ENCODE measurements around the gene ZNRF2. TPM values are rescaled to one million over a fixed set of nuclear protein-coding genes. Genes with fewer than 3 reads are reported as not detected.

The ZNRF2 gene
- total RNA-seq, 1 experiment from 2014 or later: 24.7 TPM

DNA sequence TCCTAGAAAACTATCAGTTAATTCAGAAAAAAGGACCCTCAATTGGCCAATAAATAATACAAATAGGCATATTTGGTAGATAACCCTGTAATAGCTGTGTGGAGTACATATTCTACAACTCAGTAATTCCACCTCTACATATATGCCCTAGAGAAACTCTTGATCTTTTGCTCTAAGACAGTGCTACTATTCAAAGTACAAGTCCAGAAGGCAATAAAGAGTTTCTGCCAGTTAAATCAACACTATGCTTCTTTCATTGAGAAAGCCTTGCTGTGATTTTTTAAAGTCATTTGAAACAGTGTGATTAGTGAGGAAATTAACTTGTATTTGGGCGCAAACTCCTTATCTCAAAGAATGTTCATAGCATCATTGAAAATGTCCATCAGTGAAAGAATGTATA lies 75.6 kb downstream of the ZNRF2 start:
- no peak for DNase-seq
- intact Hi-C loops (cut with micrococcal nuclease; ENCODE audit: unreplicated experiment): loop anchor here (5.0 kb wide), 1 partner anchor 37 kb away; no protein-coding TSS in a partner anchor
- Histone ChIP-seq H3K9me2 (ENCODE audit: insufficient read depth) (no peaks in the 10 kb centered on the region), H3K4me2 (no peak overlapping the region), H4K20me1 (ENCODE audit: insufficient read depth) (peaks cover 3% of the 10 kb centered on the region; the same call in 1 of the 2 replicates), H3K27ac (no peak overlapping the region), H3K79me2 (ENCODE audit: low read depth) (no peaks in the 10 kb centered on the region), H3K4me3 (no peak overlapping the region), H3K36me3 (ENCODE audit: low read depth) (0 out of 2 replicates have a peak, but pooled peaks cover 4% of the 10 kb centered on the region), H3K27me3 (ENCODE audit: insufficient read depth, low read depth) (no peaks in the 10 kb centered on the region), H2AFZ (no peak overlapping the region), H3F3A (ENCODE audit: insufficient read depth, low read depth) (no peaks in the 10 kb centered on the region; the same call in none of the 2 replicates), H3K4me1 (replicated peaks; ENCODE audit: insufficient read depth) (no peaks in the 10 kb centered on the region), H3K9me3 (ENCODE audit: insufficient read depth, low read depth) (no peaks in the 10 kb centered on the region)
- BruUV-seq (replicated peaks): no TSS peak
- TF ChIP-seq, protein P1, sequence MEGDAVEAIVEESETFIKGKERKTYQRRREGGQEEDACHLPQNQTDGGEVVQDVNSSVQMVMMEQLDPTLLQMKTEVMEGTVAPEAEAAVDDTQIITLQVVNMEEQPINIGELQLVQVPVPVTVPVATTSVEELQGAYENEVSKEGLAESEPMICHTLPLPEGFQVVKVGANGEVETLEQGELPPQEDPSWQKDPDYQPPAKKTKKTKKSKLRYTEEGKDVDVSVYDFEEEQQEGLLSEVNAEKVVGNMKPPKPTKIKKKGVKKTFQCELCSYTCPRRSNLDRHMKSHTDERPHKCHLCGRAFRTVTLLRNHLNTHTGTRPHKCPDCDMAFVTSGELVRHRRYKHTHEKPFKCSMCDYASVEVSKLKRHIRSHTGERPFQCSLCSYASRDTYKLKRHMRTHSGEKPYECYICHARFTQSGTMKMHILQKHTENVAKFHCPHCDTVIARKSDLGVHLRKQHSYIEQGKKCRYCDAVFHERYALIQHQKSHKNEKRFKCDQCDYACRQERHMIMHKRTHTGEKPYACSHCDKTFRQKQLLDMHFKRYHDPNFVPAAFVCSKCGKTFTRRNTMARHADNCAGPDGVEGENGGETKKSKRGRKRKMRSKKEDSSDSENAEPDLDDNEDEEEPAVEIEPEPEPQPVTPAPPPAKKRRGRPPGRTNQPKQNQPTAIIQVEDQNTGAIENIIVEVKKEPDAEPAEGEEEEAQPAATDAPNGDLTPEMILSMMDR (conservative IDR thresholded peaks at IDR 0.05): no peak
- ChIA-PET CTCF (no interaction called here), POLR2A (ENCODE audit: unreplicated experiment) (no interaction called here)

DNA sequence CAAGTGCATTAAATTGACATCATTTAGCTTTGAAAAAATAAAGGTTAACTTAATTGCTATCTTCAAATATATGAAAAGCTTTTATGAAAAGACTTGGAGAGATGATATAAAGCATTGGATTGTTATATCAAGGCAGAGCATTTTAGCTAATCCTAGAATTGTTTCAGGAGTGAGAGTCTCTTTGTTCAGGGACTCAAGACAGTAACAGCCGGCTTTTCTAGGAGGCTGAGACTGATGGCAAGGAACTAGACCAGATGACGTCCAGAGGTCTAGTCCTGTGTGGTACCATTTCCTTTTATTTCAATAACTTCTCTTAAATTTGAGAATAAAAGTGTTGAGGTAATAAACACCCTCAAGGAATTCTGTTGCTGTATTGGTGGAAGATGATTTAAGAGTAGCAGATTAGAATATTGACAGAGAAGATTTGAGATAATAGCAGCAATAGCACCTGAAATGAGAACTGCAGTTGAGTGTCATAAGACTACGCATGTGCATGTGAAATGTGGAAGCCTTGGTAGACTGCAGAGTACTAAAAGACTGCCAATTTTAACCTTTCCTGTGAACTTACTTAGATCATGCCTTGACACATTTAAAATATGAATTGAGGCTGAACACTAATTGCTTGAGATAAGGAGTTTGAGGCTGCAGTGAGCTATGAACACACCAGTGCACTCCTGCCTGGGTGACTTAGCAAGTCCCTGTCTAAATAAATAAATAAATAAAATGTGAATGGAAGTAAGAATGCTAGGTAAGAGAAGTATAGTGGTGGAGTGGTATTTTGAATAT lies 79.6 kb downstream of the ZNRF2 start:
- no peaks in the 10 kb centered on the region for H3K79me2 ChIP-seq (ENCODE audit: low read depth)
- CTCF ChIA-PET: no interaction called here
- H3K27ac ChIP-seq: no peak overlapping the region
- H3K36me3 ChIP-seq (ENCODE audit: low read depth): no peaks in the 10 kb centered on the region
- POLR2A ChIA-PET (ENCODE audit: unreplicated experiment): no interaction called here
- intact Hi-C loops (cut with micrococcal nuclease; ENCODE audit: unreplicated experiment): loop anchor here (5.0 kb wide), 1 partner anchor 33 kb away; no protein-coding TSS in a partner anchor
- no peaks in the 10 kb centered on the region for H3K9me2 ChIP-seq (ENCODE audit: insufficient read depth)
- 0 out of 2 replicates have a peak, but pooled peaks cover 2% of the 10 kb centered on the region for H3K9me3 ChIP-seq (ENCODE audit: insufficient read depth, low read depth)
- H4K20me1 ChIP-seq (ENCODE audit: insufficient read depth): peaks cover 3% of the 10 kb centered on the region; the same call in 1 of the 2 replicates
- no peak overlapping the region for H2AFZ ChIP-seq
- no peak overlapping the region for H3K4me3 ChIP-seq
- TF ChIP-seq EZH2 (IDR thresholded peaks at IDR 0.05; ENCODE audit: low read depth): no peak
- TF ChIP-seq, protein P1 (conservative IDR thresholded peaks at IDR 0.05): no peak
- no peak for DNase-seq
- no peaks in the 10 kb centered on the region for H3K27me3 ChIP-seq (ENCODE audit: insufficient read depth, low read depth)
- H3K4me2 ChIP-seq: no peak overlapping the region
- H3F3A ChIP-seq (ENCODE audit: insufficient read depth, low read depth): no peaks in the 10 kb centered on the region; the same call in 1 of the 2 replicates
- no peaks in the 10 kb centered on the region for H3K4me1 ChIP-seq (replicated peaks; ENCODE audit: insufficient read depth)
- BruUV-seq (replicated peaks): no TSS peak

DNA sequence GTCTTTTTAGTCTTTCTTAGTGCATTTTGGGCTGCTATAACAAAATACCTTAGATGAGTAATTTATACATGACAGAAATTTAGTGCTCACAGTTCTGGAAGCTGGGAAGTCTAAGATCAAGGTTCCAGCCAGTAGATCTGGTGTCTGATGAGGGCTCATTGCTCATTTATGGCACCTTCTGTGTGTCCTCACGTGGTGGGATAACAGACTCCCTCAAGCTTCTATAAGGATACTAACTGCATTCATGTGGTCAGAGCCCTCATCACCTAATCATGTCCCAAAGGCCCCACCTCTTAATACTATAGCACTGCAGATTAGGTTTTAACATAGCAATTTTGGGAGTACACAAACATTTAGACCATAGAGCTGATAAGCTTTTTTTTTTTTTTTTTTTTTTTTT lies 80.4 kb downstream of the ZNRF2 start:
- no peak for DNase-seq
- H3K4me1 ChIP-seq (replicated peaks; ENCODE audit: insufficient read depth): no peaks in the 10 kb centered on the region
- BruUV-seq (replicated peaks): no TSS peak
- H3K4me3 ChIP-seq: no peak overlapping the region
- ChIA-PET CTCF (interaction anchor here (0.6 to 0.7 kb wide), 2 partner anchors 33 to 64 kb away, joined by 4 to 16 read pairs; no protein-coding TSS in a partner anchor), POLR2A (ENCODE audit: unreplicated experiment) (no interaction called here)
- peaks cover 3% of the 10 kb centered on the region; the same call in 1 of the 2 replicates for H4K20me1 ChIP-seq (ENCODE audit: insufficient read depth)
- H3K79me2 ChIP-seq (ENCODE audit: low read depth): no peaks in the 10 kb centered on the region
- H3K9me3 ChIP-seq (ENCODE audit: insufficient read depth, low read depth): 0 out of 2 replicates have a peak, but pooled peaks cover 2% of the 10 kb centered on the region
- H3F3A ChIP-seq (ENCODE audit: insufficient read depth, low read depth): no peaks in the 10 kb centered on the region; the same call in 1 of the 2 replicates
- no peaks in the 10 kb centered on the region for H3K9me2 ChIP-seq (ENCODE audit: insufficient read depth)
- no peak overlapping the region for H3K4me2 ChIP-seq
- intact Hi-C loops (cut with micrococcal nuclease; ENCODE audit: unreplicated experiment): loop anchor here (5.0 kb wide), 1 partner anchor 33 kb away; no protein-coding TSS in a partner anchor
- no peak overlapping the region for H3K27ac ChIP-seq
- H3K27me3 ChIP-seq (ENCODE audit: insufficient read depth, low read depth): no peaks in the 10 kb centered on the region
- no peak for TF ChIP-seq EZH2 (IDR thresholded peaks at IDR 0.05; ENCODE audit: low read depth)
- TF ChIP-seq, protein P1 (conservative IDR thresholded peaks at IDR 0.05): no peak
- no peak overlapping the region for H2AFZ ChIP-seq
- H3K36me3 ChIP-seq (ENCODE audit: low read depth): no peaks in the 10 kb centered on the region

Data from PC-9 (cell line).